GM12892 (cell line): ENCODE measurements around the gene GPR157.

Source experiments
- POLR2A ChIP-seq: IDR thresholded peaks from 2 replicates; pipeline ENCODE4 v1.6.1; 2011; ENCODE audit warnings: low read depth, low read length, control low read depth
- TAF1 ChIP-seq: IDR thresholded peaks from 2 replicates; pipeline ENCODE4 v1.6.1; 2011; ENCODE audit warnings: low read depth, mild to moderate bottlenecking, control low read depth, low read length, borderline replicate concordance

DNA sequence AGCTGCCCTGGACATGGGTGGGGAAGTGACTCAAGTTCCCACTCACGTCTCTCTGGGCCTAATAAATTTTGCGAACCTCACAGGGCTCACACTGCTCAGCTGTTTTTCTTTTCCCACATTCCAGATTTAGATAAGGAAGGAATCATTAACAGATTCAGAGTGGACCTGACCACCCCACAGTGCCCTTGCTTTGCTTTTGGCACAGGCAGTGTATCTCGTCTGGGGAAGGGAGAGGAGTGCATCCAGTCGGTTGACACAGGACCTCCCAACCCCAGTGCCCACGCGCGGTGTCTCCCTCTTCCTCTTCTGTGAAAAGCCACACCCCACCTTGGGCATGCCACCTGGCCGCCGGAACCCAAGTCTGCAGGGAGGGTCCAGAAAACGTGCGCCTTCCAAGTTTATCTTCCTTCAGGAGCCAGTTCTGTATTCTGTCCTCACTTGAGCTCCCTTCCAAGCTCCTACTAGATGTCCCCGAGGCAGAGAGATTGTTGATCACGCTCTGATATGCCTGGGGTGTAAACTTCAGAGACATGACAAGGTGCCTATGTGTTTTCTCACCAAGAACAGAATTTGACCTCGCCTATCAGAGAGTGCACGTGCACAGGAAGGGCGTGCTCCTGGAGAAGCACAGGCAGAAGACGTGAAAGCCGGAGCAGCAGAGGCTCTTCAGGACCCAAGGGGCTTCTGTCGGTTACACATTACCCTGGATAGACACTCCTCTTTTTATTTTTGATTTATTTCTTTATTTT is 50.0 kb downstream of the GPR157 start:
- TF ChIP-seq TAF1 (no peak), POLR2A (no peak)
